ENCODE data around the gene CNOT6.

DNA sequence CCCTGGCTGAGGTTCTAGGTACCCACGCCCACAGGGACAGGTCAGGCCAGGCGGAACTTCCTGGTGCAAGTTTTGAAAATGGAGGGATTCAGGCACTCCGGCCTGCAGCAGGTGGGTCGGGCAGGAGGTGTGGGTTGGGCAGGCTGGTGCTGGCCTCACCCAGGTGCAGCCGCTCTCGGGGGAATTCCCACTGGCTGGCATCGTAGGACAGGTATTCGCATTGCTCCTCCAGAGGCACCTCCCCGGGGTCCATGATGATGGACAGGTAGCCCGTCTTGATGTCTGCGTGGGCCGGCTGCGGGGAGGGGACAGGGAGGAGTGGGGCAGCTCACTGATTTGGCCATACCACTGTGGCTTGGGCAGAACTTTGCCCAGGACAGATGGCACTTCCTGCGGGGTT, 125.8 kb downstream of the CNOT6 start:
- TF ChIP-seq, protein P1, sequence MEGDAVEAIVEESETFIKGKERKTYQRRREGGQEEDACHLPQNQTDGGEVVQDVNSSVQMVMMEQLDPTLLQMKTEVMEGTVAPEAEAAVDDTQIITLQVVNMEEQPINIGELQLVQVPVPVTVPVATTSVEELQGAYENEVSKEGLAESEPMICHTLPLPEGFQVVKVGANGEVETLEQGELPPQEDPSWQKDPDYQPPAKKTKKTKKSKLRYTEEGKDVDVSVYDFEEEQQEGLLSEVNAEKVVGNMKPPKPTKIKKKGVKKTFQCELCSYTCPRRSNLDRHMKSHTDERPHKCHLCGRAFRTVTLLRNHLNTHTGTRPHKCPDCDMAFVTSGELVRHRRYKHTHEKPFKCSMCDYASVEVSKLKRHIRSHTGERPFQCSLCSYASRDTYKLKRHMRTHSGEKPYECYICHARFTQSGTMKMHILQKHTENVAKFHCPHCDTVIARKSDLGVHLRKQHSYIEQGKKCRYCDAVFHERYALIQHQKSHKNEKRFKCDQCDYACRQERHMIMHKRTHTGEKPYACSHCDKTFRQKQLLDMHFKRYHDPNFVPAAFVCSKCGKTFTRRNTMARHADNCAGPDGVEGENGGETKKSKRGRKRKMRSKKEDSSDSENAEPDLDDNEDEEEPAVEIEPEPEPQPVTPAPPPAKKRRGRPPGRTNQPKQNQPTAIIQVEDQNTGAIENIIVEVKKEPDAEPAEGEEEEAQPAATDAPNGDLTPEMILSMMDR (IDR thresholded peaks at IDR 0.05), result no peak
- TF ChIP-seq EZH2 (IDR thresholded peaks at IDR 0.05), result no peak
